Smooth muscle cell (in vitro differentiated cells): ENCODE results near the gene EIPR1. TPM values are rescaled to one million over a fixed set of nuclear protein-coding genes. Genes with fewer than 3 reads are reported as not detected.

Experiments
- DNase-seq: peaks from one replicate; lab custom pipeline; 2025; ENCODE audit not compliant: unreplicated experiment; lab: John Stamatoyannopoulos, UW
- H2AFZ ChIP-seq: fragments of 200-600 bp; sonication (generic); 2 replicates; pipeline ENCODE4 v1.6.0; 2016; ENCODE audit warnings: antibody characterized with exemption, low read depth, mild to moderate bottlenecking
- H3F3A ChIP-seq: fragments of 200-600 bp; sonication (generic); 2 replicates; pipeline ENCODE4 v1.6.0; 2017; ENCODE audit warnings: antibody characterized with exemption, low read depth
- H3K27ac ChIP-seq: fragments of 200-600 bp; sonication (generic); 2 replicates; pipeline ENCODE4 v1.5.1; 2016; ENCODE audit warnings: low read depth, mild to moderate bottlenecking
- H3K27me3 ChIP-seq: fragments of 200-600 bp; sonication (generic); 2 replicates; pipeline ENCODE4 v1.6.1; 2016; ENCODE audit warnings: low read depth, mild to moderate bottlenecking
- H3K36me3 ChIP-seq: fragments of 200-600 bp; sonication (generic); 2 replicates; pipeline ENCODE4 v1.5.1; 2016; ENCODE audit warnings: low read depth
- H3K4me1 ChIP-seq: fragments of 200-600 bp; sonication (generic); 2 replicates; pipeline ENCODE4 v1.5.1; 2016; ENCODE audit warnings: low read depth
- H3K4me2 ChIP-seq: fragments of 200-600 bp; sonication (generic); 2 replicates; pipeline ENCODE4 v1.6.0; 2016; ENCODE audit warnings: mild to moderate bottlenecking
- H3K4me3 ChIP-seq: fragments of 200-600 bp; sonication (generic); 2 replicates; pipeline ENCODE4 v1.5.1; 2016; ENCODE audit warnings: mild to moderate bottlenecking
- H3K79me2 ChIP-seq: fragments of 200-600 bp; sonication (generic); 2 replicates; pipeline ENCODE4 v1.6.0; 2016; ENCODE audit warnings: low read depth, mild to moderate bottlenecking
- H3K9ac ChIP-seq: fragments of 200-600 bp; sonication (generic); 2 replicates; pipeline ENCODE4 v1.6.0; 2016; ENCODE audit warnings: low read depth
- H3K9me3 ChIP-seq: fragments of 200-600 bp; sonication (generic); replicated peaks from 2 replicates; pipeline ENCODE4 v1.5.1; 2016; ENCODE audit warnings: low read depth
- H4K20me1 ChIP-seq: fragments of 200-600 bp; sonication (generic); 2 replicates; pipeline ENCODE4 v1.6.0; 2016; ENCODE audit warnings: low read depth
- WGBS: methylation state at CpG from one replicate; pipeline ENCODE4 v1.1.7; 2016; ENCODE audit warnings: low lambda C conversion rate; 5-methylcytosine and 5-hydroxymethylcytosine counted together
- polyA plus RNA-seq: library from polyadenylated mRNA; unstranded; fragments of >200 nt; fragmentation: Nextera tagmentation; extraction: Ambion mirVana; gene quantifications from 2 replicates; pipeline ENCODE4 v1.2.1, GENCODE V29; 2016
- total RNA-seq: library from RNA; depleted of rRNA; stranded (reverse); fragments of >200 nt; gene quantifications from 2 replicates; pipeline ENCODE4 v1.2.3, GENCODE V29; 2014
- TF ChIP-seq, protein P1 (sequence below): fragments of 200-600 bp; sonication (generic); IDR thresholded peaks from 2 replicates; pipeline ENCODE4 v1.5.1; 2017; ENCODE audit warnings: borderline replicate concordance, mild to moderate bottlenecking, antibody characterized with exemption; ENCODE audit not compliant: insufficient read depth, poor library complexity, severe bottlenecking

EIPR1 gene
- total and polyA plus RNA-seq, 2 experiments from 2014 or later = 18.5 to 23.1 TPM

DNA sequence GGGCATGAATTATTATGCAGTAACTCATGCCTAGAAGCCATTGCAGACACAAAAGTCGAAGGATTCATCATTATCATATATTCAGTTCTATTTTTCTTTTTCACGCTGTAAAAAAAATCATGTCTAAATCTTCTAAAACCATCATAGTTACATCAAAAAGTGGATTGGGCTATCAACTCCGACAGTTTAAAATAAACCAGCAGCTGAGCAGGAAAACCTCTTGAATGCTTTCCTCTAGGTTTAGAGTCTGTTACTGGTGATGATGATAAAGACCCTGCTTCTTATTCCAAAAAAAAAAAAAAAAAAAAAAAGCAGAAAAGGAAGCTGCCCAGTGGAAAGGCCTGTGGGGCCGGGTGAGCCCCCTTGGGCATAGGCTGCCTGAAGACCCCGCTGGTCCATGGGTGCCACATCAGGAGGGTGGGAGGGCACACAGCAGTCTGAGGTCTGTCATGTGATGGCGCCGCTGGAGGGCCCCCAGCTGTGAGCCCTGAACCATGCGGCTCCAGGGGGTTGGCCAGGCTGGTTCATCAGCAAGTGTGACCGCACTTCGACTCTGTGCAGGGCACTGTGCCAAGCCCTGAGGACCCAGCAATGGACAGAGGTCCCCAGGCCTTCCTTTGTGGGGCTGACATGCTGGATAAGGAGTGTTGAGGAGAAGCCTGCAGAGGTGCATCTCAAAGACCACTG is 199.6 kb downstream of the EIPR1 start:
- Histone ChIP-seq H3K79me2 (no peaks in the 10 kb centered on the region), H3K27ac (no peak overlapping the region), H2AFZ (no peak overlapping the region), H3K9me3 (no peaks in the 10 kb centered on the region), H3K4me3 (no peak overlapping the region), H4K20me1 (no peaks in the 10 kb centered on the region), H3K9ac (no peak overlapping the region), H3F3A (no peaks in the 10 kb centered on the region), H3K4me2 (no peak overlapping the region), H3K27me3 (no peaks in the 10 kb centered on the region), H3K36me3 (no peaks in the 10 kb centered on the region), H3K4me1 (no peaks in the 10 kb centered on the region)
- WGBS = 98% methylated on average over 10 of the region's 10 CpGs
- TF ChIP-seq, protein P1, sequence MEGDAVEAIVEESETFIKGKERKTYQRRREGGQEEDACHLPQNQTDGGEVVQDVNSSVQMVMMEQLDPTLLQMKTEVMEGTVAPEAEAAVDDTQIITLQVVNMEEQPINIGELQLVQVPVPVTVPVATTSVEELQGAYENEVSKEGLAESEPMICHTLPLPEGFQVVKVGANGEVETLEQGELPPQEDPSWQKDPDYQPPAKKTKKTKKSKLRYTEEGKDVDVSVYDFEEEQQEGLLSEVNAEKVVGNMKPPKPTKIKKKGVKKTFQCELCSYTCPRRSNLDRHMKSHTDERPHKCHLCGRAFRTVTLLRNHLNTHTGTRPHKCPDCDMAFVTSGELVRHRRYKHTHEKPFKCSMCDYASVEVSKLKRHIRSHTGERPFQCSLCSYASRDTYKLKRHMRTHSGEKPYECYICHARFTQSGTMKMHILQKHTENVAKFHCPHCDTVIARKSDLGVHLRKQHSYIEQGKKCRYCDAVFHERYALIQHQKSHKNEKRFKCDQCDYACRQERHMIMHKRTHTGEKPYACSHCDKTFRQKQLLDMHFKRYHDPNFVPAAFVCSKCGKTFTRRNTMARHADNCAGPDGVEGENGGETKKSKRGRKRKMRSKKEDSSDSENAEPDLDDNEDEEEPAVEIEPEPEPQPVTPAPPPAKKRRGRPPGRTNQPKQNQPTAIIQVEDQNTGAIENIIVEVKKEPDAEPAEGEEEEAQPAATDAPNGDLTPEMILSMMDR = no peak
- no peak for DNase-seq

DNA sequence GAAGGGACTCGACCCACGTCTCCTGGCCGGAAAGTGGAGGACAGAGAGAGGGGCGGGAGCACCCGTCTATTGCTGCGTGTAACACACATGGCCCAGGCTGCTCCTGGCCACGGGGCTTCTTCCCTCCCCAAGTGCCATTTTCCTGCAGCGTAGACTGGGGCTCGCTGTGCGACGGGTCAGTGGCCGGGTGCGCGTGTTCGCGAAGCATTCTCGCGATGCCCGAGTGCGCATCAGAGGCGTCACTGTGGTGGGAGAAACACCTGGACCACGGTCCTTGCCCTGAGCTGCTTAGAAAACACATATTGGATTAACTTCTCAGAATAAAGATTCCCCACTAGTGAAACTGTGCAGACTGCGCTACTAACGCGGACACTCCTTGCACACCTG is 200.8 kb downstream of the EIPR1 start:
- DNase-seq = no peak
- 98% methylated on average over 25 of the region's 25 CpGs for WGBS
- Histone ChIP-seq H3K4me3 (no peak overlapping the region), H3K27ac (no peak overlapping the region), H3K27me3 (no peaks in the 10 kb centered on the region), H3K36me3 (no peaks in the 10 kb centered on the region), H3K9me3 (no peaks in the 10 kb centered on the region), H3K4me1 (no peaks in the 10 kb centered on the region), H4K20me1 (no peaks in the 10 kb centered on the region), H3K79me2 (no peaks in the 10 kb centered on the region), H3K4me2 (no peak overlapping the region), H2AFZ (no peak overlapping the region), H3F3A (no peaks in the 10 kb centered on the region), H3K9ac (no peak overlapping the region)
- TF ChIP-seq, protein P1 = no peak

DNA sequence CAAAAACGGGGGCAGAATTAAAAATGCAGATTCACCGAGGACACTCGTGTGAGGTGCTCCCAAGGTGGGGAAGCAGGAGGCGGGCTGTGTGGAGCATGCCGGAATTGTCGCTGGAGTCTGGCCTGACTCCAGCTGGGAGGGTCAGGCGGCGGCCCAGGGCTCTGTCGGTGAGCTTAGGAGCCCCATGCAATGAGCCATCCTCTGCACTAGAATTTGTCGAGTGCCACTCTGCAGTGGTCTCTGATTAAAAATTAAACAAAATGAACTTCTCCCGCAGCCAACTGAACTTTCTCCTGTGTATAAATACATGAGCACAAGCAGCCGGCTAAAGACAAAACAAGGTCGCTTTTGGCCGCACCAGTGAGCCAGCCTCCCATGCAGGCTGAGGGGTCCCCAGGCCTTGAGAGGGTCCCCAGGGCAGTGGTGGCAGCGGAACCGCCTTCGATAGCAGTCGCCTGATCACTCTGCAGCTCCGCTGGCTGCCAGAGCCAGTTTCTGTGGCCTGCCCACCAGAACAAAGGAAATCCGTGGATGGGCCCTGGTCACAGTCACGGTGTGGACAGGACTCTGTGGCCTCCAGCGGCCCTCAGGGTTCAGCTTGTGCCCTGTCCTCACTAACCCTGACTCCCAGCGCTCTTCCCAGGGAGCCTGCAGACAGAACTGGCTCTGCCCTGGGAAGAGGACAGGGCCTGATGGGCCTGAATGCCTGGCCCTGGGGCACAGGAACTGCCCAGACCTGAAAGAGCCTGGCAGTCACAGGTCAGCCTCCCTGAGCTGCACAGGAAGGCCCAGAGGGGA is 201.3 kb downstream of the EIPR1 start:
- no peak for DNase-seq
- no peaks in the 10 kb centered on the region for H3F3A ChIP-seq
- no peaks in the 10 kb centered on the region for H3K4me1 ChIP-seq
- no peaks in the 10 kb centered on the region for H3K9me3 ChIP-seq
- TF ChIP-seq, protein P1 = no peak
- no peak overlapping the region for H3K4me2 ChIP-seq
- no peaks in the 10 kb centered on the region for H3K27me3 ChIP-seq
- no peaks in the 10 kb centered on the region for H3K36me3 ChIP-seq
- H3K4me3 ChIP-seq = no peak overlapping the region
- no peaks in the 10 kb centered on the region for H4K20me1 ChIP-seq
- H3K27ac ChIP-seq = no peak overlapping the region
- H2AFZ ChIP-seq = no peak overlapping the region
- no peaks in the 10 kb centered on the region for H3K79me2 ChIP-seq
- WGBS = 95% methylated on average over 23 of the region's 23 CpGs
- no peak overlapping the region for H3K9ac ChIP-seq

DNA sequence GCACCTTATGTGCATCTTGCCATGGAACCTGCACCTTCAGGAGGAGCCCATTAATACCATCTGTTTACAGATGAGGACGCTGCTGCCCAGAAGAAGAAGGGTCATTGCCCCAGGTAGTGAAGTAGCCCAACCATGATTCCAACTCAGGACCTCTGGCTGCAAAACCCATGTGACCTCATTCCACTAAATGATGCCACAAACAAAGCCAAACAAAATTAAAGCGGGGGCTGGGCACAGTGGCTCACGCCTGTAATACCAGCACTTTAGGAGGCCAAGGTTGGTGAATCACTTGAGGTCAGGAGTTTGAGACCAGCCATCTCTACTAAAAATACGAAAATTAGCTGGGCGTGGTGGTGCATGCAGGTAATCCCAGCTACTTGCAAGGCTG is 202.1 kb downstream of the EIPR1 start:
- no peak overlapping the region for H3K4me3 ChIP-seq
- no peak overlapping the region for H3K27ac ChIP-seq
- H3K9me3 ChIP-seq = no peaks in the 10 kb centered on the region
- H2AFZ ChIP-seq = no peak overlapping the region
- no peak overlapping the region for H3K4me2 ChIP-seq
- H3K36me3 ChIP-seq = no peaks in the 10 kb centered on the region
- no peaks in the 10 kb centered on the region for H3K27me3 ChIP-seq
- DNase-seq = no peak
- WGBS = 94% methylated on average over 5 of the region's 5 CpGs
- no peaks in the 10 kb centered on the region for H3K79me2 ChIP-seq
- no peaks in the 10 kb centered on the region for H3F3A ChIP-seq
- H4K20me1 ChIP-seq = no peaks in the 10 kb centered on the region
- TF ChIP-seq, protein P1 = no peak
- H3K4me1 ChIP-seq = no peaks in the 10 kb centered on the region
- H3K9ac ChIP-seq = no peak overlapping the region
